HepG2 (cell line): ENCODE measurements around the gene TMEM63B. TPM values are rescaled to one million over a fixed set of nuclear protein-coding genes. Genes with fewer than 3 reads are reported as not detected.

Experiments used
- ATAC-seq: fragments of 200-7000 bp; cut with Tn5 transposase; 3 replicates; pipeline ENCODE4 v1.9.1; 2020; ENCODE audit warnings: mild to moderate bottlenecking, moderate library complexity
- BruUV-seq: library from RNA; stranded (reverse); fragments of 400-500 nt; replicated peaks from 2 replicates; lab custom pipeline; 2021; lab: Mats Ljungman, UMichigan
- CTCF ChIA-PET: fragments of 300-600 bp; formaldehyde crosslinking; extraction: SDS; loops from one replicate; lab custom pipeline; 2021; ENCODE audit warnings: low total read pairs, inconsistent platforms, low intra/inter-chr PET ratio; lab: Yijun Ruan, JAX
- POLR2A ChIA-PET: fragments of 350-600 bp; sonication (Branson Sonifier 250); formaldehyde crosslinking; loops from one replicate; lab custom pipeline; 2020; ENCODE audit warnings: antibody characterized with exemption, inconsistent platforms; lab: Yijun Ruan, JAX
- DNase-seq: peaks from one replicate; pipeline ENCODE4 v3.0.0-alpha.2; 2015; ENCODE audit warnings: low spot score
- FAIRE-seq: peaks from 3 replicates; lab custom pipeline; 2011; peaks lifted over from hg19 to GRCh38; lab: Jason Lieb, UNC
- H2AFZ ChIP-seq: one replicate; pipeline ENCODE4 v1.6.1; 2011; ENCODE audit warnings: low read length, inconsistent platforms
- H3K27ac ChIP-seq: fragments of 300-600 bp; 3 replicates; pipeline ENCODE4 v1.8.0; 2011; ENCODE audit warnings: mixed run types, mild to moderate bottlenecking, mixed read lengths, low read length, inconsistent platforms; ENCODE audit not compliant: insufficient read depth; ENCODE audit errors: extremely low read length
- H3K27me3 ChIP-seq, 2 experiments: fragments of 200-600 bp in 1 of 2; 2 replicates in 1 of 2; 3 replicates in 1 of 2; pipeline versions ENCODE4 v1.6.0 to v1.8.0; 2011; ENCODE audit warnings: low read length in 2 of 2, mild to moderate bottlenecking in 2 of 2, moderate library complexity in 2 of 2, inconsistent platforms in 1 of 2; ENCODE audit not compliant: insufficient read depth in 2 of 2, control insufficient read depth in 1 of 2
- H3K36me3 ChIP-seq, 2 experiments: fragments of 200-600 bp in 1 of 2; replicated peaks in 1 of 2; 2 replicates in 1 of 2; 3 replicates in 1 of 2; pipeline versions ENCODE4 v1.5.1 to v1.8.0; 2011; ENCODE audit warnings: low read length in 2 of 2, inconsistent platforms in 1 of 2; ENCODE audit not compliant: insufficient read depth in 2 of 2, control insufficient read depth in 1 of 2
- H3K4me1 ChIP-seq: 2 replicates; pipeline ENCODE4 v1.5.1; 2012; ENCODE audit warnings: low read length, inconsistent platforms; ENCODE audit not compliant: insufficient read depth
- H3K4me2 ChIP-seq: 2 replicates; pipeline ENCODE4 v1.6.0; 2011; ENCODE audit warnings: low read depth, low read length, inconsistent platforms
- H3K4me3 ChIP-seq, 3 experiments: fragments of 200-600 bp in 1 of 3; sonication (generic), shearing (Covaris generic) in 1 of 3; replicated peaks in 1 of 3; 2 replicates each; pipeline ENCODE4 v1.5.1; 2011 to 2016; ENCODE audit warnings: low read length in 3 of 3, inconsistent platforms in 2 of 3, low read depth in 2 of 3, mild to moderate bottlenecking in 2 of 3, control low read depth in 1 of 3, mixed read lengths in 1 of 3; ENCODE audit not compliant: insufficient read depth in 1 of 3
- H3K79me2 ChIP-seq: one replicate; pipeline ENCODE4 v1.6.1; 2011; ENCODE audit warnings: low read length, inconsistent platforms; ENCODE audit not compliant: insufficient read depth
- H3K9ac ChIP-seq: 2 replicates; pipeline ENCODE4 v1.6.0; 2011; ENCODE audit warnings: mild to moderate bottlenecking, low read depth, low read length, inconsistent platforms; ENCODE audit not compliant: insufficient read depth
- H3K9me3 ChIP-seq: 2 replicates; pipeline ENCODE4 v1.5.1; 2012; ENCODE audit warnings: mild to moderate bottlenecking, low read length
- H4K20me1 ChIP-seq: 2 replicates; pipeline ENCODE4 v1.6.0; 2011; ENCODE audit warnings: inconsistent platforms, mild to moderate bottlenecking, low read length, moderate library complexity; ENCODE audit not compliant: insufficient read depth
- ADNP ChIP-seq: sonication (generic); formaldehyde crosslinking; IDR thresholded peaks from 2 replicates; pipeline ENCODE4 v1.4.0; 2020; ENCODE audit warnings: missing genetic modification reagents
- KLF6 ChIP-seq: IDR thresholded peaks from 2 replicates; pipeline ENCODE4 v1.8.0; 2016; ENCODE audit warnings: missing biosample characterization, missing genetic modification reagents
- PHF8 ChIP-seq: sonication (generic); formaldehyde crosslinking; IDR thresholded peaks from 2 replicates; pipeline ENCODE4 v1.5.0; 2020; ENCODE audit warnings: missing genetic modification reagents
- ZNF639 ChIP-seq: conservative IDR thresholded peaks from 2 replicates; pipeline ENCODE4 v1.6.1; 2018; ENCODE audit warnings: missing genetic modification reagents
- WGBS: methylation state at CpG from one replicate; pipeline ENCODE4 v1.1.6; 2017; ENCODE audit warnings: low lambda C conversion rate; 5-methylcytosine and 5-hydroxymethylcytosine counted together
- in situ Hi-C: cut with HindIII; loops from 2 replicates; pipeline ENCODE4 v1.10.0; 2017; ENCODE audit warnings: low pct_unique_long_range_greater_than_20kb; ENCODE audit not compliant: extremely low pct_ligation_motif_present
- intact Hi-C: fragments of 100-400 bp; cut with micrococcal nuclease; formaldehyde crosslinking; loops from one replicate; pipeline ENCODE4 v1.10.0; 2022; ENCODE audit not compliant: unreplicated experiment
- polyA plus RNA-seq, 8 experiments: library from polyadenylated mRNA; depleted of rRNA in 3 of 8; stranded (reverse) in 7 of 8; unstranded in 1 of 8; fragments of >200 nt; fragmentation: Illumina TruSeq in 4 of 8; extraction: Trizol in 4 of 8; gene quantifications; 2 replicates each; pipeline versions ENCODE4 v1.2.1 to v1.2.3, GENCODE V29; 2011 to 2016; ENCODE audit warnings: low read depth in 4 of 8, missing spikeins in 1 of 8, mixed read lengths in 1 of 8; ENCODE audit not compliant: insufficient read depth in 1 of 8
- total RNA-seq, 5 experiments: library from RNA; depleted of rRNA; stranded (reverse); fragments of >200 nt; fragmentation: Illumina TruSeq; extraction: Trizol; gene quantifications; 2 replicates each; pipeline ENCODE4 v1.2.3, GENCODE V29; 2016; ENCODE audit warnings: low read depth in 1 of 5
- TF ChIP-seq, protein P1 (sequence below): sonication (generic); formaldehyde crosslinking; IDR thresholded peaks from 2 replicates; pipeline ENCODE4 v1.8.1; 2023; ENCODE audit warnings: mild to moderate bottlenecking, missing genetic modification reagents

The TMEM63B gene
- total and polyA plus RNA-seq, 2 of the 13 experiments (the other 11 are each of a cell fraction or from before 2014, with no cell fraction given), result 27.4 to 75.8 TPM

DNA sequence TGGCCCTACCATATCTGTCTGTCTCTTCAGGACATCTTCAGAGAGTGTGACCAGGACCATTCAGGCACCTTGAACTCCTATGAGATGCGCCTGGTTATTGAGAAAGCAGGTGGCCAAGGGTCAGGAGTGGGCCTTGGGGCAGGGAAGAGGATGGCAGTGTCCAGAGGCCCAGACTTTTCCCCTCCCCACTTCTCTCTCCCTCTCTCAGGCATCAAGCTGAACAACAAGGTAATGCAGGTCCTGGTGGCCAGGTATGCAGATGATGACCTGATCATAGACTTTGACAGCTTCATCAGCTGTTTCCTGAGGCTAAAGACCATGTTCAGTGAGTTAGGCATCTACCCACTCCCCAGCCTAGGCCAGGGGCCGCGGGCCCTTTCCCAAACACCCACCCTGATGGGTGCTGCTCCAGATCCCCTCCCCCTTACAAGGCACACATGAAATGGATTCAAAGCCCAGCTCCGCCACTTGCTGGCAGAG, 55.6 kb downstream of the TMEM63B start:
- peaks cover 63% of the 10 kb centered on the region for H3K4me1 ChIP-seq
- in situ Hi-C loops (no loop called here), intact Hi-C loops (no loop called here)
- CTCF ChIA-PET, result no interaction called here
- H2AFZ ChIP-seq, result no peak overlapping the region
- no peak for DNase-seq
- BruUV-seq, result no TSS peak
- 31% methylated on average over 4 of the region's 4 CpGs for WGBS
- H3K9me3 ChIP-seq, result no peaks in the 10 kb centered on the region
- H3K27ac ChIP-seq, result no peak overlapping the region
- no peak overlapping the region for H3K4me3 ChIP-seq
- peaks cover 0 to 8% of the 10 kb centered on the region in 2 experiments; a peak in 3 of 5 replicates for H3K27me3 ChIP-seq
- H3K79me2 ChIP-seq, result no peaks in the 10 kb centered on the region
- FAIRE-seq, result no peak
- TF ChIP-seq KLF6 (no peak), PHF8 (CRISPR knock-in tag) (no peak), ADNP (CRISPR knock-in tag) (no peak), ZNF639 (CRISPR knock-in tag) (no peak)
- TF ChIP-seq, protein P1, sequence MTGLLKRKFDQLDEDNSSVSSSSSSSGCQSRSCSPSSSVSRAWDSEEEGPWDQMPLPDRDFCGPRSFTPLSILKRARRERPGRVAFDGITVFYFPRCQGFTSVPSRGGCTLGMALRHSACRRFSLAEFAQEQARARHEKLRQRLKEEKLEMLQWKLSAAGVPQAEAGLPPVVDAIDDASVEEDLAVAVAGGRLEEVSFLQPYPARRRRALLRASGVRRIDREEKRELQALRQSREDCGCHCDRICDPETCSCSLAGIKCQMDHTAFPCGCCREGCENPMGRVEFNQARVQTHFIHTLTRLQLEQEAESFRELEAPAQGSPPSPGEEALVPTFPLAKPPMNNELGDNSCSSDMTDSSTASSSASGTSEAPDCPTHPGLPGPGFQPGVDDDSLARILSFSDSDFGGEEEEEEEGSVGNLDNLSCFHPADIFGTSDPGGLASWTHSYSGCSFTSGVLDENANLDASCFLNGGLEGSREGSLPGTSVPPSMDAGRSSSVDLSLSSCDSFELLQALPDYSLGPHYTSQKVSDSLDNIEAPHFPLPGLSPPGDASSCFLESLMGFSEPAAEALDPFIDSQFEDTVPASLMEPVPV (CRISPR knock-in tag), result no peak
- H3K9ac ChIP-seq, result no peak overlapping the region
- no peak overlapping the region for H3K4me2 ChIP-seq
- H3K36me3 ChIP-seq, result no peaks in the 10 kb centered on the region
- POLR2A ChIA-PET, result interaction anchor here (1.2 to 1.7 kb wide), 2 partner anchors 10 to 63 kb away, joined by 3 to 4 read pairs; partner anchors contain the start of gene HSP90AB1
- no peaks in the 10 kb centered on the region for H4K20me1 ChIP-seq
- no peak for ATAC-seq
